SU-DHL-6 (cell line): Measurements from ENCODE around the gene NT5DC3.

Experiments used
- H2AFZ ChIP-seq: fragments of 200-600 bp; sonication (generic); 2 replicates; pipeline ENCODE4 v1.6.1; 2014; ENCODE audit warnings: low read depth, mild to moderate bottlenecking, moderate library complexity, mixed read lengths, antibody characterized with exemption, low read length; ENCODE audit not compliant: severe bottlenecking
- H3F3A ChIP-seq: fragments of 200-600 bp; shearing (Covaris generic); 2 replicates; pipeline ENCODE4 v1.6.0; 2016; ENCODE audit warnings: antibody characterized with exemption, mild to moderate bottlenecking; ENCODE audit not compliant: insufficient read depth
- H3K27ac ChIP-seq: fragments of 200-600 bp; sonication (generic); 2 replicates; pipeline ENCODE4 v1.5.1; 2016; ENCODE audit warnings: low read depth, mild to moderate bottlenecking, low read length, moderate library complexity, mixed read lengths
- H3K27me3 ChIP-seq: fragments of 200-600 bp; sonication (generic), shearing (Covaris generic); 2 replicates; pipeline ENCODE4 v1.6.0; 2014; ENCODE audit warnings: mild to moderate bottlenecking, low read length
- H3K36me3 ChIP-seq: fragments of 200-600 bp; sonication (generic); 2 replicates; pipeline ENCODE4 v1.6.1; 2014; ENCODE audit warnings: mild to moderate bottlenecking, low read length, mixed read lengths
- H3K4me2 ChIP-seq: fragments of 300-600, 200-600 bp; shearing (Covaris generic), sonication (generic); 2 replicates; pipeline ENCODE4 v1.6.0; 2014; ENCODE audit warnings: low read length, low read depth, mild to moderate bottlenecking; ENCODE audit not compliant: poor library complexity, severe bottlenecking
- H3K4me3 ChIP-seq: fragments of 200-600 bp; sonication (generic); 2 replicates; pipeline ENCODE4 v1.5.1; 2014; ENCODE audit warnings: antibody characterized with exemption, low read length, mild to moderate bottlenecking, mixed read lengths; ENCODE audit not compliant: insufficient read depth, poor library complexity, severe bottlenecking
- H3K79me2 ChIP-seq: fragments of 200-600 bp; sonication (generic); 2 replicates; pipeline ENCODE4 v1.6.1; 2014; ENCODE audit warnings: mild to moderate bottlenecking, low read length, moderate library complexity; ENCODE audit not compliant: insufficient read depth
- H3K9ac ChIP-seq: fragments of 200-600 bp; sonication (generic); 2 replicates; pipeline ENCODE4 v1.7.0; 2014; ENCODE audit warnings: mild to moderate bottlenecking, low read length
- H3K9me2 ChIP-seq: fragments of 200-600 bp; sonication (generic); replicated peaks from 2 replicates; pipeline ENCODE4 v1.6.1; 2014; ENCODE audit warnings: low read length; ENCODE audit not compliant: insufficient read depth
- H3K9me3 ChIP-seq: fragments of 200-600 bp; sonication (generic); 2 replicates; pipeline ENCODE4 v1.6.1; 2014; ENCODE audit warnings: low read length, mixed read lengths; ENCODE audit not compliant: insufficient read depth
- H4K20me1 ChIP-seq: fragments of 200-600 bp; sonication (generic); 2 replicates; pipeline ENCODE4 v1.6.1; 2014; ENCODE audit warnings: low read depth, mild to moderate bottlenecking, antibody characterized with exemption, low read length, moderate library complexity, mixed read lengths
- EZH2phosphoT487 ChIP-seq: fragments of 200-600 bp; sonication (generic), shearing (Covaris generic); conservative IDR thresholded peaks from 2 replicates; pipeline ENCODE4 v1.6.1; 2018; ENCODE audit warnings: mild to moderate bottlenecking, antibody characterized with exemption, low read length, moderate library complexity, mixed read lengths
- TF ChIP-seq, protein P1 (sequence below): fragments of 200-600 bp; sonication (generic); IDR thresholded peaks from one replicate; pipeline ENCODE4 v1.5.1; 2017; ENCODE audit warnings: antibody characterized with exemption, mild to moderate bottlenecking, low read length, moderate library complexity; ENCODE audit not compliant: insufficient read depth, poor library complexity, severe bottlenecking

NT5DC3 gene

DNA sequence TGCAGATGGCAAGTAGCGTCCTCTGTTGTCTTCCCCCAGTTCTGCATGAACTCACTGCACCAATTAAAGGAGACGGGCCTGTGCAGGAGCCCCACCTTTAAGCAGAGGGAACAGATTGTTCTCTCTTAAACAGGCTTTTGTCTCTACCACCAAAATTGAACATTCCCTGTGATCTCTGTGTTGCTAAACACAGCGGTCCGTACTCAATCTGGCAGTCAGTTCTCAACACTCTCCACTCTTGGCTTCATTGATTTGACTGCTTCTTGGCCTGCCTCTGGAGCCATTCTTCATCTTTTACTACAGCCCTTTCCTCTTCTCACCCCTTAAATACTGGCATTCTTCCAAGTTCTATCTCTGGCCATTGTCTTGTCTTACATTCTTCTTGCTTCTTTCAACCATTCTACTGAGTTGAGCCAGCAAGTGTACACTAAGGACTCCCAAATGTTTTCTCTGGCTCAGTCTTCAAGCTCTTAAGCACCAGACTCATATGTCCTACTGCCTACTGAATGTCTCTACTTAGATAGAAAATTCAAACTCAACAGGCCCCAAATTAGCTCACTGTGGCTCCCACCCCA, 8.0 kb upstream of the NT5DC3 start:
- Histone ChIP-seq H3F3A (no peaks in the 10 kb centered on the region), H3K9ac (no peak overlapping the region), H3K79me2 (no peaks in the 10 kb centered on the region), H3K4me3 (no peak overlapping the region), H3K9me3 (no peaks in the 10 kb centered on the region), H3K27me3 (no peaks in the 10 kb centered on the region), H4K20me1 (no peaks in the 10 kb centered on the region), H3K36me3 (no peaks in the 10 kb centered on the region), H3K4me2 (no peak overlapping the region), H3K9me2 (no peaks in the 10 kb centered on the region), H3K27ac (no peak overlapping the region), H2AFZ (no peak overlapping the region)
- TF ChIP-seq, protein P1, sequence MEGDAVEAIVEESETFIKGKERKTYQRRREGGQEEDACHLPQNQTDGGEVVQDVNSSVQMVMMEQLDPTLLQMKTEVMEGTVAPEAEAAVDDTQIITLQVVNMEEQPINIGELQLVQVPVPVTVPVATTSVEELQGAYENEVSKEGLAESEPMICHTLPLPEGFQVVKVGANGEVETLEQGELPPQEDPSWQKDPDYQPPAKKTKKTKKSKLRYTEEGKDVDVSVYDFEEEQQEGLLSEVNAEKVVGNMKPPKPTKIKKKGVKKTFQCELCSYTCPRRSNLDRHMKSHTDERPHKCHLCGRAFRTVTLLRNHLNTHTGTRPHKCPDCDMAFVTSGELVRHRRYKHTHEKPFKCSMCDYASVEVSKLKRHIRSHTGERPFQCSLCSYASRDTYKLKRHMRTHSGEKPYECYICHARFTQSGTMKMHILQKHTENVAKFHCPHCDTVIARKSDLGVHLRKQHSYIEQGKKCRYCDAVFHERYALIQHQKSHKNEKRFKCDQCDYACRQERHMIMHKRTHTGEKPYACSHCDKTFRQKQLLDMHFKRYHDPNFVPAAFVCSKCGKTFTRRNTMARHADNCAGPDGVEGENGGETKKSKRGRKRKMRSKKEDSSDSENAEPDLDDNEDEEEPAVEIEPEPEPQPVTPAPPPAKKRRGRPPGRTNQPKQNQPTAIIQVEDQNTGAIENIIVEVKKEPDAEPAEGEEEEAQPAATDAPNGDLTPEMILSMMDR, result no peak
- TF ChIP-seq EZH2phosphoT487, result no peak

DNA sequence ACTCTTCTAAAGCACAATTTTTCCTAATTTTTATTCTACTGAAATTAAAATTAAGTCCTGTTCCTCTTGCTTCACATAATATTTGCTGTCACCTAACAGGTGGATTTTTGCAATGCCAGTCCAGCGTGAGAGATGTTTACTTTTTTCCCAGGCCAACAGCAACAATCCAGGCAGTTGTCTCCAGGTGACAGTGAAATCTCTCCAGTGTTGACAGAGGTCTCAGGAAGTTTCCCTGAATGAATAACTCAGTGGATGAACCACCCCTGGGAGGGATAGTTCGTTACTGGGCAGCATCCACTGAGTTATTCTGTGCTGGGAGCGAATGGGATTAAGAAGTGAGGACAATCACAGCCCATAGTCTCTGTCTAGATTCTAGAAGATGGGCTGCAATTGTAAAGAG, 7.1 kb upstream of the NT5DC3 start:
- Histone ChIP-seq H3K9me2 (no peaks in the 10 kb centered on the region), H3K9ac (no peak overlapping the region), H3K79me2 (no peaks in the 10 kb centered on the region), H4K20me1 (no peaks in the 10 kb centered on the region), H3K27ac (no peak overlapping the region), H3K9me3 (no peaks in the 10 kb centered on the region), H3K27me3 (no peaks in the 10 kb centered on the region), H2AFZ (no peak overlapping the region), H3K4me2 (no peak overlapping the region), H3F3A (no peaks in the 10 kb centered on the region), H3K4me3 (no peak overlapping the region), H3K36me3 (no peaks in the 10 kb centered on the region)
- TF ChIP-seq, protein P1, result no peak
- no peak for TF ChIP-seq EZH2phosphoT487

DNA sequence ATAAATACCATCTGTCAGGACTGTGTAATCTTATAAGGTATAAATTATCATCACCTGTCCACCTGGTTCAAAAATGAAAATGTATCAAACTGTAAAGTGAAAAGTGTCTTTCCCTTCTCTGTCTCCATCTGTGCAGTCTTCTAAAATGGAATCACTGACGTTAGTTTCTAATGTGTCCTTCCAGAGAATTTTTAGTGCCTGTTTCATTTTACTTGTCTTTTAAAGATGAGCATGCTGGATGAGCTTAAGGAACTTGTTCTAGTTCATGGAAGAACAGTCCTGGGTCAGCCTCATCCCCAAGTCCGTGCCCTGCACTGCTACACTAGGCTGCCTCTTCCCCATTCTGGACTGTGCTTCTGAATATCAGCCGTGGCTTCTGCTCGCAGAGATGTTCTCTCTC, 5.4 kb upstream of the NT5DC3 start:
- no peak overlapping the region for H2AFZ ChIP-seq

More for the DNA sequence above, 5.4 kb upstream of the NT5DC3 start:
- no peaks in the 10 kb centered on the region for H3K36me3 ChIP-seq
- H3K9me3 ChIP-seq, result no peaks in the 10 kb centered on the region
- no peaks in the 10 kb centered on the region for H3K27me3 ChIP-seq
- H3K9me2 ChIP-seq, result no peaks in the 10 kb centered on the region
- H3K79me2 ChIP-seq, result no peaks in the 10 kb centered on the region
- no peak overlapping the region for H3K27ac ChIP-seq
- H4K20me1 ChIP-seq, result no peaks in the 10 kb centered on the region
- no peak for TF ChIP-seq EZH2phosphoT487
- TF ChIP-seq, protein P1, result no peak
- no peak overlapping the region for H3K4me2 ChIP-seq
- H3K9ac ChIP-seq, result no peak overlapping the region
- no peaks in the 10 kb centered on the region for H3F3A ChIP-seq
- no peak overlapping the region for H3K4me3 ChIP-seq
